Activated naive CD4-positive, alpha-beta T cell treated with anti-CD3 and anti-CD28 coated beads for 36 hours (primary cell): Measurements from ENCODE around the gene EMID1. TPM values are rescaled to one million over a fixed set of nuclear protein-coding genes. Genes with fewer than 3 reads are reported as not detected.
"Not testable (repeated sequence)": the region's sequence is repeated elsewhere in the genome, so short reads cannot be mapped to it uniquely, and the experiment has no call there.

Experiments
- CTCF ChIA-PET: fragments of 350-600 bp; sonication (Branson Sonifier 250); formaldehyde crosslinking; loops from one replicate; lab custom pipeline; 2021; ENCODE audit warnings: antibody characterized with exemption; lab: Charles Lee
- DNase-seq: peaks from one replicate; pipeline ENCODE4 v3.0.0-alpha.2; 2020
- H3K27ac Mint-ChIP-seq: one replicate; pipeline ENCODE4 v1.8.0; 2021; ENCODE audit warnings: mild to moderate bottlenecking, mixed read lengths
- H3K27me3 Mint-ChIP-seq: one replicate; pipeline ENCODE4 v1.8.0; 2021; ENCODE audit warnings: low read depth, mixed read lengths
- H3K36me3 Mint-ChIP-seq: one replicate; pipeline ENCODE4 v1.8.0; 2021; ENCODE audit warnings: low read depth, mixed read lengths
- H3K4me1 Mint-ChIP-seq: one replicate; pipeline ENCODE4 v1.8.0; 2021; ENCODE audit warnings: low read depth, mixed read lengths
- H3K4me3 Mint-ChIP-seq: one replicate; pipeline ENCODE4 v1.8.0; 2021; ENCODE audit warnings: mild to moderate bottlenecking, moderate library complexity, mixed read lengths
- H3K9me3 Mint-ChIP-seq: one replicate; pipeline ENCODE4 v1.8.0; 2021; ENCODE audit warnings: mixed read lengths
- intact Hi-C: fragments of 100-400 bp; cut with micrococcal nuclease; formaldehyde crosslinking; loops from one replicate; pipeline ENCODE4 v1.15.1; 2023
- total RNA-seq, 2 experiments: library from RNA; stranded (reverse); gene quantifications; one replicate each; pipeline ENCODE4 v1.2.3, GENCODE V29; 2021

EMID1 gene
- total RNA-seq, 2 experiments from 2014 or later: not detected

GRCh38 chr22:29216011-29216872 lies 10.5 kb downstream of the EMID1 start:
- no peaks in the 10 kb centered on the region for H3K4me1 Mint-ChIP-seq
- CTCF ChIA-PET: no interaction called here
- intact Hi-C loops: no loop called here
- no peak for DNase-seq
- no peaks in the 10 kb centered on the region for H3K9me3 Mint-ChIP-seq
- H3K36me3 Mint-ChIP-seq: no peaks in the 10 kb centered on the region
- H3K27me3 Mint-ChIP-seq: no peaks in the 10 kb centered on the region
- H3K4me3 Mint-ChIP-seq: no peak overlapping the region
- no peak overlapping the region for H3K27ac Mint-ChIP-seq

GRCh38 chr22:29216873-29217666 lies 11.4 kb downstream of the EMID1 start:
- intact Hi-C loops: no loop called here
- no peak overlapping the region for H3K4me3 Mint-ChIP-seq
- no peaks in the 10 kb centered on the region for H3K36me3 Mint-ChIP-seq
- CTCF ChIA-PET: no interaction called here
- no peak overlapping the region for H3K27ac Mint-ChIP-seq
- no peaks in the 10 kb centered on the region for H3K27me3 Mint-ChIP-seq
- no peak for DNase-seq
- H3K4me1 Mint-ChIP-seq: no peaks in the 10 kb centered on the region
- H3K9me3 Mint-ChIP-seq: no peaks in the 10 kb centered on the region

GRCh38 chr22:29217827-29218757 lies 12.4 kb downstream of the EMID1 start:
- no peak overlapping the region for H3K4me3 Mint-ChIP-seq
- H3K27me3 Mint-ChIP-seq: no peaks in the 10 kb centered on the region
- no peaks in the 10 kb centered on the region for H3K4me1 Mint-ChIP-seq
- H3K36me3 Mint-ChIP-seq: no peaks in the 10 kb centered on the region
- CTCF ChIA-PET: no interaction called here
- DNase-seq: no peak
- intact Hi-C loops: no loop called here
- H3K9me3 Mint-ChIP-seq: no peaks in the 10 kb centered on the region
- H3K27ac Mint-ChIP-seq: no peak overlapping the region

- CTCF ChIA-PET: no interaction called here
- intact Hi-C loops: no loop called here
Observed at GRCh38 chr22:29218758-29219408, 13.2 kb downstream of the EMID1 start.

GRCh38 chr22:29219409-29219782 lies 13.7 kb downstream of the EMID1 start:
- CTCF ChIA-PET, DNase-seq, H3K4me3 Mint-ChIP-seq, H3K4me1 Mint-ChIP-seq, H3K36me3 Mint-ChIP-seq, H3K9me3 Mint-ChIP-seq, intact Hi-C loops, H3K27ac Mint-ChIP-seq, H3K27me3 Mint-ChIP-seq: not testable (repeated sequence)

More at GRCh38 chr22:29218758-29219408, 13.2 kb downstream of the EMID1 start:
- H3K9me3 Mint-ChIP-seq: no peaks in the 10 kb centered on the region
- no peak overlapping the region for H3K4me3 Mint-ChIP-seq
- DNase-seq: no peak
- H3K4me1 Mint-ChIP-seq: no peaks in the 10 kb centered on the region
- no peak overlapping the region for H3K27ac Mint-ChIP-seq
- no peaks in the 10 kb centered on the region for H3K27me3 Mint-ChIP-seq
- no peaks in the 10 kb centered on the region for H3K36me3 Mint-ChIP-seq

GRCh38 chr22:29219881-29220670 lies 14.4 kb downstream of the EMID1 start:
- no peaks in the 10 kb centered on the region for H3K9me3 Mint-ChIP-seq
- H3K27me3 Mint-ChIP-seq: no peaks in the 10 kb centered on the region
- no peaks in the 10 kb centered on the region for H3K36me3 Mint-ChIP-seq
- no peak for DNase-seq
- CTCF ChIA-PET: interaction anchor here (0.6 to 1.8 kb wide), 2 partner anchors 11 to 26 kb away, joined by 3 to 4 read pairs; no protein-coding TSS in a partner anchor
- H3K4me3 Mint-ChIP-seq: no peak overlapping the region
- H3K4me1 Mint-ChIP-seq: no peaks in the 10 kb centered on the region
- no peak overlapping the region for H3K27ac Mint-ChIP-seq
- intact Hi-C loops: no loop called here

GRCh38 chr22:29224121-29224858 lies 18.6 kb downstream of the EMID1 start:
- Mint-ChIP-seq H3K27ac (no peak overlapping the region), H3K36me3 (no peaks in the 10 kb centered on the region), H3K4me1 (no peaks in the 10 kb centered on the region), H3K4me3 (no peak overlapping the region), H3K9me3 (no peaks in the 10 kb centered on the region), H3K27me3 (no peaks in the 10 kb centered on the region)
- no peak for DNase-seq
- intact Hi-C loops: no loop called here
- CTCF ChIA-PET: no interaction called here

- intact Hi-C loops: no loop called here
- Mint-ChIP-seq H3K27me3 (no peaks in the 10 kb centered on the region), H3K4me3 (no peak overlapping the region), H3K9me3 (no peaks in the 10 kb centered on the region), H3K4me1 (no peaks in the 10 kb centered on the region), H3K27ac (no peak overlapping the region), H3K36me3 (no peaks in the 10 kb centered on the region)
- CTCF ChIA-PET: no interaction called here
- DNase-seq: no peak
Observed at GRCh38 chr22:29224859-29225410, 19.2 kb downstream of the EMID1 start.

- Mint-ChIP-seq H3K27me3 (no peaks in the 10 kb centered on the region), H3K9me3 (no peaks in the 10 kb centered on the region), H3K27ac (no peak overlapping the region), H3K4me1 (no peaks in the 10 kb centered on the region), H3K4me3 (no peak overlapping the region), H3K36me3 (no peaks in the 10 kb centered on the region)
- CTCF ChIA-PET: interaction anchor here (0.6 to 1.4 kb wide), 3 partner anchors 20 to 441 kb away, joined by 3 read pairs; no protein-coding TSS in a partner anchor
- no peak for DNase-seq
- intact Hi-C loops: no loop called here
Observed at GRCh38 chr22:29225422-29226090, 19.9 kb downstream of the EMID1 start.

- Mint-ChIP-seq H3K4me3 (no peak overlapping the region), H3K36me3 (no peaks in the 10 kb centered on the region), H3K4me1 (no peaks in the 10 kb centered on the region), H3K27ac (no peak overlapping the region), H3K9me3 (no peaks in the 10 kb centered on the region), H3K27me3 (no peaks in the 10 kb centered on the region)
- no peak for DNase-seq
- CTCF ChIA-PET: interaction anchor here (0.6 to 1.4 kb wide), 2 partner anchors 19 to 440 kb away, joined by 3 read pairs; no protein-coding TSS in a partner anchor
- intact Hi-C loops: no loop called here
Observed at GRCh38 chr22:29226351-29226981, 20.8 kb downstream of the EMID1 start.
